Measurements from ENCODE around the gene MPL.

Gene MPL

DNA sequence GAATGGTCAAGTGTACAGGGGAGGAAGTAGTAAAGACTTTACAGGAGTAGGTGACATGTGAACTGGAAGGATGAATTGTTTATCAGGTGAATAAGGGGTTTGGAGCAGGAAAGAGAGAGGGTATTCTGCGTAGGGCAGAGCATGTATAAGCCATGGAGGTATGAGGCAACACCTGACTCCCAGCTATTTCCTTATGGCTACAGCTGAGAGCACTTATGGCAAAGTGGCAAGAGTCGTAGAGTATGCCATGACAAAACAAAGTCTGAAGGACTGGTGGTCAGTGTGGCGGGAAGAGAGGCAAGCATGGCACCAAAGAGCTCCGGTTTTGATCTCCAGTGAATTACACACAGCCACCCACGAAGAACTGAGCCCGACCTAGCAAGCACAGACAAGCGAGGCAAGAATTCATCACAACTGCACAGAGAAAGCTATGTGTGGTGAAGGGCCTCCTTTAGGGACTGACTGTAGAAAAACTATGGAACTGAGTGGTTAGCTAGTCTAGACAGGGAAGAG lies 39.2 kb downstream of the MPL start:
- Mint-ChIP-seq H3K4me1 (ENCODE audit: low read depth) (peaks cover 48% of the 10 kb centered on the region), H3K4me3 (no peak overlapping the region), H3K27me3 (no peaks in the 10 kb centered on the region), H3K36me3 (ENCODE audit: low read depth) (peaks cover 44% of the 10 kb centered on the region), H3K27ac (peak overlapping the region; percentile 29), H3K9me3 (no peaks in the 10 kb centered on the region)
- intact Hi-C loops (cut with micrococcal nuclease): no loop called here

DNA sequence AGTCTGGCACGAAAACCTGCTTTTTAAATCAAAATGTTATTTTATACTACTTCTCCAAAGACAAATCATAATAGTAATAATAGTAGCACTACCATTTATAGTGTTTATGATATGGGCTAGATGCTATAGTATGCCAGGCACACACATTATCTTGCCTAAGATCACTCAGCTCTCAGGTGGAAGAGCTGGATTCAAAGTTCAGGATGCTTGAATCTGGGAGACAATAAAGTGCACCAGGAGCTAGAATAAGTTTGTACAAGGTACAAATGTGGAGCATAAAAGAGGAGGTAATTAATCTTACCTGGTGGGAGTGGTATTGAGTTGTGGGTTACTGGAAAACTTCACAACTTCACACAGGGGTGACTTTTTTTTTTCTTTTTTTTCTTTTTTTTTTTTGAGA lies 40.2 kb downstream of the MPL start:
- Mint-ChIP-seq H3K36me3 (ENCODE audit: low read depth) (peaks cover 49% of the 10 kb centered on the region), H3K9me3 (no peaks in the 10 kb centered on the region), H3K27ac (no peak overlapping the region), H3K4me3 (no peak overlapping the region), H3K27me3 (no peaks in the 10 kb centered on the region), H3K4me1 (ENCODE audit: low read depth) (peaks cover 58% of the 10 kb centered on the region)
- intact Hi-C loops (cut with micrococcal nuclease): no loop called here

DNA sequence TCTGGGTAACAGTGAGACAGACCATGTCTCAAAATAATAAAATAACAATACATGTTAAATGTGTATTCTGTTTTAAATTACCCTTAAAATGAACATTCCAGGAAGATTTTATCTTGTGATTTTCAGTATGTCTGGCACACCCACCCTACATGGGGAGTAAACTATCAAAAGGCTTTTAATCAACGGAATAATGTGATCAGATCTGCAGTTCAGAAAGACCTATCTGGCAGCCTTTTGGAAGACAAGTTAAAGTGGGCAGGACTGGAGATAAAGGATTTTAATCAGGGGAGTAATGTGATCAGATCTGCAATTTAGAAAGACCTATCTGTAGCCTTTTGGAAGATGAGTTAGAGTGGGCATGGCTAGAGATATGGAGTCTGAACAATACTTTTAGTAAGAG lies 41.9 kb downstream of the MPL start:
- Mint-ChIP-seq H3K27me3 (no peaks in the 10 kb centered on the region), H3K27ac (peak overlapping the region; percentile 87), H3K4me1 (ENCODE audit: low read depth) (peaks cover 74% of the 10 kb centered on the region), H3K36me3 (ENCODE audit: low read depth) (peaks cover 66% of the 10 kb centered on the region), H3K9me3 (no peaks in the 10 kb centered on the region), H3K4me3 (no peak overlapping the region)
- intact Hi-C loops (cut with micrococcal nuclease): no loop called here

DNA sequence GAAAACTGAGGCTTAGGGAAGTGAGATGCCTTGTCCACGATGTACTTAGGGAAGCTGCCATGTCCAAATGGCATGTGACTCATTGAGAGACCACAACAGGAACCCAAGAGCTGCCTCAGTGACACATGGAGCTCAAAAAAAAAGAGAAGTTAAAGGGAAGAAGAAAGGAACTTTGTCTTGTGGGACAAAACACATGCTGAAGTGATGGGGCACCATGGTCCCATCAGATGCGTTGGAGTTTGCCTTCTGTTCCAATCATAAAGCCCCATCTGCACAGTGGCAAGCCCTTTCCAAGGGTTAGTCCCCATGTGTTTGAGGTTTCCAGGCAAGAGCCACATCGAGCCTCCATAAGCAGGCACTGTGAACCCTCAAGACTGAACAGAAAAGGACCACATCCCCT lies 44.0 kb downstream of the MPL start:
- H3K27ac Mint-ChIP-seq: peak overlapping the region; percentile 87
- H3K36me3 Mint-ChIP-seq (ENCODE audit: low read depth): peaks cover 84% of the 10 kb centered on the region
- no peak overlapping the region for H3K4me3 Mint-ChIP-seq
- intact Hi-C loops (cut with micrococcal nuclease): loop anchor here (1.0 kb wide), 1 partner anchor 13 kb away; the partner anchor contains the start of gene ELOVL1
- no peaks in the 10 kb centered on the region for H3K27me3 Mint-ChIP-seq
- H3K4me1 Mint-ChIP-seq (ENCODE audit: low read depth): peaks cover 73% of the 10 kb centered on the region
- no peaks in the 10 kb centered on the region for H3K9me3 Mint-ChIP-seq

DNA sequence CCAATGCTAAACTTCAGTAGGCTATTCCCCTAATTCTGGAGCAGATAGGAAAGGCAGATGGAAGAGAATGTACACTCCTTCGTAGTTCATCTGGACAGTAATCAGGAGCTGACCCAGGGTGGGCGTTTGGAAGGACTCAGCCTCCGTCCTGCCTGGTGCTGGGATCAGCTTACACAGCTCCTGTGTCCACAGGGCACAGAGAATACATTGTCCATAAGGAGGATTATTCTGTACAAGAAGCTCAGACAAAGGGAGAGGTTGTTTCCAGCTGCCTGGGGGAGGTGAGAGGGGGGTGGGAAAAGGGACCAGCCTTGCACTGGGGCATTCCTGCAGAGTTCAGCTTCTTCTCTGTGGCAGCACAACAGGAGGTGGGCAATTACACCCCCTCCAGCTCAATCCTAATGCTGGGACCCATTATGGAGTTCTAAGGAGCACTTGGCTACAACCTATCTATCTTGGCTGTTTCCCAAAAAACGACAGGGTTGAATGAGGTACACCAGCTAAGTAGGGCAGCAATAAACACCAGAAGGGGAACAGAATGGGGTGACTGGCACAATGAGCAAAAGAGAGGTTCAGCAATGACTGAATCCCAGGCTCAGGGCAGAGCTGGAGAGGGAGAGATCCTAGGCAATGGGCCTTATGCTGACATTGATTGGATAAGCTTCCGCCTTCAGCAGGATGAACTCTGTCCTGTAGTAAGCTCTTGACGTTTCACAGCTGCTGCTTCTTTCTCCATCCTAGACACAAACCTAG lies 44.6 kb downstream of the MPL start:
- no peak overlapping the region for H3K4me3 Mint-ChIP-seq
- H3K27ac Mint-ChIP-seq: peak overlapping the region; percentile 87
- H3K36me3 Mint-ChIP-seq (ENCODE audit: low read depth): peaks cover 86% of the 10 kb centered on the region
- intact Hi-C loops (cut with micrococcal nuclease): no loop called here
- no peaks in the 10 kb centered on the region for H3K27me3 Mint-ChIP-seq
- no peaks in the 10 kb centered on the region for H3K9me3 Mint-ChIP-seq
- H3K4me1 Mint-ChIP-seq (ENCODE audit: low read depth): peaks cover 75% of the 10 kb centered on the region

- H3K9me3 Mint-ChIP-seq: no peaks in the 10 kb centered on the region
- no peaks in the 10 kb centered on the region for H3K27me3 Mint-ChIP-seq
- H3K36me3 Mint-ChIP-seq (ENCODE audit: low read depth): peaks cover 91% of the 10 kb centered on the region
- no peak overlapping the region for H3K4me3 Mint-ChIP-seq
- peak overlapping the region; percentile 87 for H3K27ac Mint-ChIP-seq
- intact Hi-C loops (cut with micrococcal nuclease): no loop called here
- peaks cover 80% of the 10 kb centered on the region for H3K4me1 Mint-ChIP-seq (ENCODE audit: low read depth)
Observed at GRCh38 chr1:43383449-43383848, 45.8 kb downstream of the MPL start.

DNA sequence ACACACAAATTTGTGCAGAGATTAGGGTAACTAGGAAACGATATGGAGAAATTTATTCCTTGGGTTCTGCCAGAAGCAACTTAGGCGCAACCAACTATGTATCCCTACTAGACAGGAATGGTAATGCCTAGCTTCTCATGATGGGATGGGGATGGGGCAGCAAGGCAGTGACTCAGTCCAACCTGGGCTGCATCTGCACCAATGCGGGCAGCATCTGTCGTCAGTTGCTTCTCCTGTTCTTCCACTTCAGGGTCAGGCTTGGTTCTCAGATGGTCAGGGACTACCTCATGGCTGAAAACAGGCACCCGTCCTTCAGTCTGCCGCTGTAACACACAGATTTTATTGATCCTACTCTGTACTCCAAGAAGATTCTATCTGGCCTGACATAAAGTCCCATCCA lies 49.1 kb downstream of the MPL start:
- peaks cover 74% of the 10 kb centered on the region for H3K36me3 Mint-ChIP-seq (ENCODE audit: low read depth)
- no peak overlapping the region for H3K27ac Mint-ChIP-seq
- no peak overlapping the region for H3K4me3 Mint-ChIP-seq
- H3K4me1 Mint-ChIP-seq (ENCODE audit: low read depth): peaks cover 74% of the 10 kb centered on the region
- no peaks in the 10 kb centered on the region for H3K9me3 Mint-ChIP-seq
- intact Hi-C loops (cut with micrococcal nuclease): no loop called here
- H3K27me3 Mint-ChIP-seq: no peaks in the 10 kb centered on the region

GRCh38 chr1:43387976-43388599 lies 50.5 kb downstream of the MPL start:
- no peaks in the 10 kb centered on the region for H3K27me3 Mint-ChIP-seq
- H3K27ac Mint-ChIP-seq: peak overlapping the region; percentile 92
- H3K4me3 Mint-ChIP-seq: peak overlapping the region; percentile 99
- peaks cover 71% of the 10 kb centered on the region for H3K36me3 Mint-ChIP-seq (ENCODE audit: low read depth)
- no peaks in the 10 kb centered on the region for H3K9me3 Mint-ChIP-seq
- H3K4me1 Mint-ChIP-seq (ENCODE audit: low read depth): peaks cover 65% of the 10 kb centered on the region
- intact Hi-C loops (cut with micrococcal nuclease): no loop called here

- Mint-ChIP-seq H3K36me3 (ENCODE audit: low read depth) (peaks cover 71% of the 10 kb centered on the region), H3K27me3 (no peaks in the 10 kb centered on the region), H3K9me3 (no peaks in the 10 kb centered on the region), H3K27ac (peak overlapping the region; percentile 92), H3K4me1 (ENCODE audit: low read depth) (peaks cover 65% of the 10 kb centered on the region), H3K4me3 (peak overlapping the region; percentile 99)
- intact Hi-C loops (cut with micrococcal nuclease): loop anchor here (1.0 kb wide), 1 partner anchor 30 kb away; the partner anchor contains the start of gene CDC20
Observed at GRCh38 chr1:43388613-43389012, 51.0 kb downstream of the MPL start.

GRCh38 chr1:43389326-43390313 lies 52.0 kb downstream of the MPL start, which contains the start of the genes MED8 and SZT2:
MED8 (minus strand) TSS chr1:43389800; CDS start chr1:43389764, 36 bp downstream.
SZT2 (plus strand) TSS chr1:43389899; CDS start chr1:43389969, 70 bp downstream.
- intact Hi-C loops (cut with micrococcal nuclease): loop anchor here (1.0 kb wide), 1 partner anchor 31 kb away; the partner anchor contains the start of gene CDC20
- Mint-ChIP-seq H3K4me3 (peak within 1 kb of the TSS; percentile 99), H3K27me3 (no peaks in the 10 kb centered on the region), H3K4me1 (ENCODE audit: low read depth) (peaks cover 61% of the 10 kb centered on the region), H3K9me3 (no peaks in the 10 kb centered on the region), H3K27ac (peak within 1 kb of the TSS; percentile 92), H3K36me3 (ENCODE audit: low read depth) (peaks cover 71% of the 10 kb centered on the region)

DNA sequence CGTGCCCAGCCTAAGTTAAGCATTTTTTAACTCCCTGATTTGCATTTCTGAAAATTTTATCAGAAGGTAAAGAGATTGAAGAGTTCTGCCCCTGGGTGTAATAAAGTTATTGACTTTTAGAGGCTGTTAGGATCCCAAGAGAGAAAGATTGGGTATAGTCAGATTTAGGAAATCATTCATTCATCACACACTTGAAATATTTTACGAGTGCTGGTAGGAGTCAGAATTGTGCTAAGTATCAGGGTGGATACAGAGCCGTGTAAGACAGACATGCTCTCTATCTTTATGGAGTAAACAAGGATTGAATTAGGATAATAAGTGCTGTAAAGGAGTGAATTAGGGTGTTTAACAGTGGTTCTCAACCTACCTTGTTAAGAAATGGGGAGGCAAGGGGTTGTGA lies 55.1 kb downstream of the MPL start:
- no peaks in the 10 kb centered on the region for H3K27me3 Mint-ChIP-seq
- H3K36me3 Mint-ChIP-seq (ENCODE audit: low read depth): peaks cover 68% of the 10 kb centered on the region
- H3K4me3 Mint-ChIP-seq: no peak overlapping the region
- H3K4me1 Mint-ChIP-seq (ENCODE audit: low read depth): peaks cover 40% of the 10 kb centered on the region
- H3K27ac Mint-ChIP-seq: no peak overlapping the region
- intact Hi-C loops (cut with micrococcal nuclease): no loop called here
- no peaks in the 10 kb centered on the region for H3K9me3 Mint-ChIP-seq

DNA sequence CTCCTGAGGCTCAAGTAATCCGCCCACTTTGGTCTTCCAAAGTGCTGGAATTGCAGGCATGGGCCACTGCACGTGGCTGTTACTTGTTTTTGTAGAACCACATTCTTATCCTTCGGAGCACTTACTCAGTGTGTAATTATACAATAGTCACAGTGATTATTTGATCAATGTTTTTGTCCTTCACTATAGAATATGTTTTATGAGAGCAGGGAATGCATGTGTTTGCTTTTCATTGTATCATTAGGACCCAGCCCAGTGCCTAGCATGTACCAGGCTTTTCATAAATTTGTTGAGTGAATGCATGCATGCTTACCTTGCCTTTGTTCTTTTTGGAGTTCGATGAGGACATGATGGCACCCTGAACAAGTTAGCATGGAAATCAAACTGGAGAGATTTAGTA lies 57.9 kb downstream of the MPL start:
- Mint-ChIP-seq H3K4me1 (ENCODE audit: low read depth) (peaks cover 27% of the 10 kb centered on the region), H3K4me3 (no peak overlapping the region), H3K9me3 (no peaks in the 10 kb centered on the region), H3K27ac (no peak overlapping the region), H3K27me3 (no peaks in the 10 kb centered on the region), H3K36me3 (ENCODE audit: low read depth) (peaks cover 54% of the 10 kb centered on the region)
- intact Hi-C loops (cut with micrococcal nuclease): no loop called here

- Mint-ChIP-seq H3K4me1 (ENCODE audit: low read depth) (peaks cover 24% of the 10 kb centered on the region), H3K27ac (no peak overlapping the region), H3K36me3 (ENCODE audit: low read depth) (peaks cover 55% of the 10 kb centered on the region), H3K4me3 (no peak overlapping the region), H3K27me3 (no peaks in the 10 kb centered on the region), H3K9me3 (no peaks in the 10 kb centered on the region)
- intact Hi-C loops (cut with micrococcal nuclease): no loop called here
Observed at GRCh38 chr1:43396059-43396458, 58.4 kb downstream of the MPL start.
